ENCODE data around the gene SLC27A2.
"Not testable (repeated sequence)": the region's sequence is repeated elsewhere in the genome, so short reads cannot be mapped to it uniquely, and the experiment has no call there.

Gene SLC27A2

DNA sequence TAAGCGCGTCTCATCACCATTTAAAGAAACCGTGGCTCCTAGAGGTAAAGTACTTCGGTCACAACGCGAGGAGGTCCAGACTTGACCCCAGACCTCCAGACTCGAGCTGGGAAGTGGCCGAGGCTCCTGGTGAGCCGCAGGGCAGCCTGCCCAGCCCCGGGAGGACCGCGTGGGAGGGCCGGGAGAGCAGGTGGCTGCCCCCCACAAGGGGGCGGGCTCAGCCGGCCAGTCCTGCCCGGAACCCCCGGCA, at the start of gene SLC27A2:
Gene SLC27A2, plus strand, starts transcription at position 228 of the 250 bp plus-strand sequence. CDS start 232 bp downstream, outside the sequence.
- no peak for DNase-seq

DNA sequence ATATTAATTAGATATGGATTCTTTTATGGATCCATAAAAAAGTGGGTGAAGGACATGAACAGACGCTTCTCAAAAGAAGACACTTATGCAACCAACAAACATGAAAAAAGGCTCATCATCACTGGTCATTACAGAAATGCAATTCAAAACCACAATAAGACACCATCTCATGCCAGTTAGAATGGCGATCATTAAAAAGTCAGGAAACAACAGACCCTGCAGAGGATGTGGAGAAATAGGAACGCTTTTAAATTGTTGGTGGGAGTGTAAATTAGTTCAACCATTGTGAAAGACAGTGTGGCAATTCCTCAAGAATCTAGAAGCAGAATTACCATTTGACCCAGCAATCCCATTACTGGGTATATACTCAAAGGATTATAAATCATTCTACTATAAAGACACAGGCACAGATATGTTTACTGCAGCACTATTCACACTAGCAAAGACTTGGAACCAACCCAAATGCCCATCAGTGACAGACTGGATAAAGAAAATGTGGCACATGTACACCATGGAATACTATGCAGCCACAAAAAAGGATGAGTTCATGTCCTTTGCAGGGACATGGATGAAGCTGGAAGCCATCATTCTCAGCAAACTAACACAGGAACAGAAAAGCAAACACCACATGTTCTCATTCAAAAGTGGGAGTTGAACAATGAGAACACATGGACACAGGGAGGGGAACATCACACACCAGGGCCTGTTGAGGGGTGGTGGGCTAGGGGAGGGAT, 49.6 kb upstream of the SLC27A2 start:
- DNase-seq, result not testable (repeated sequence)

DNA sequence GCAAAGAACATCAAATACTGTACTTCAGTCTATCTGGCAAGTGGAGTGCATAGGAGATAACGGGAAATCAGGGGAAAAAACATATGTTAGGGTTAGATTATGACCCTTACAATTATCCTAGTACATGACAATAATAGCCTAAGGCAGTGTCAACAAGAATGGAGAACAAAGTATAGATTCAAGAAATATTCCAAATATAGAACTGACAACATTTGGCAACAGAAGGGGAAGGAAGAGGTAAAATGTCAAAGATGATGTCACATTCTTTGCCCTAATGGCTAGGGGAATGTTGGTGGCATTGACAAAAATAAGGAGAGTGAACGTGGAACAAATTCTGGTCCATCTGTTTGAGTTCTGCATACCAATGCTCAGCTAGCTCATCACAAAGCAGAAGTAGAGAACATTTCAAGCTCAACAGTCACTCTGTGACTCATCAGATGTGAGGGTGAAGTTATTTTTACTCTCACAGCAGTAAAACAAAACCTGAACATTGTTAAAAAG, 47.4 kb upstream of the SLC27A2 start:
- no peak for DNase-seq

DNA sequence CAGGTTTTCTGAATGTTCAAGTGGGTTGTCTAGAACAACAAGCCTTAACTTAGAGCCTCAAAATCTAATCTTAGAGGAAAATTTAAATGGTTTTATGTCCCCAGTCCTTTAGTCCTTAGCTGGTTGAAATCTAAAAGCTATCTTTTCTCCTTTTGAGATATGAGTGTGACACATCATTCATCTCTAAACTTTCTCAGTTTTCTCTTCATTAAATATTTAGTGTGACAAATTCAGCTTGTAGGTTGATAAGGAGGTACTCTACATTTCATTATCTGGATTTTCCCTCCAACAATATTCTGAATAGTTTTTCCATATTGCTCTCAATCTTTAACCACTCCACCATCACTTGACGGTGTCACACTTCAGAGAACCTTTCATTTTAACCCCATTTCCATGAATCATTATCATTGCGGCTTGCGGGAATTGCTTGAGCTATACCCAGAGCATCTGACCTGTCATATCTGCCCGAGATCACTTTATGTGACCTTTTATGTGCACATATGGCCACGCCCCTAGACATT, 46.9 kb upstream of the SLC27A2 start:
- DNase-seq, result peak; percentile 29 to 56

DNA sequence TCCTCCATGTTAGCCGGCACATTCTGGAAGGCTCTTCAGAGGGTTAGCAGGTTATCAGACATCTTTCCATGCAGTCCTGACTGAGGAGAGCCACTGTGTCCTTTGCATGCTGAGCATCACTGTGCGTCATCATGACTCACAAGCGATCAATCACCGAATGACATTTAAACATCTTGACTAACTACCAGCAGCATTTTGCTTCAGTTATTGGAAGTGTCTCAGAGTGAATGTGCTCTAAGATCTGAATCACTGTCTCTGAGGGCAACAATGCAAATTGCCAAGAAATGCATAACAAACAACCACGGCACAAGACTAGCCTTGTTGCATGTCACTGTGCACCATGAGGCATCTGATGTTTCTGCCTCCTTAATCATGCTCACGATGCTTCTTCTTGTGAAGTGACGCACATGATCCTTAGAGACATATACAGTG, 44.6 kb upstream of the SLC27A2 start:
- DNase-seq, result peak; percentile 44 to 45

DNA sequence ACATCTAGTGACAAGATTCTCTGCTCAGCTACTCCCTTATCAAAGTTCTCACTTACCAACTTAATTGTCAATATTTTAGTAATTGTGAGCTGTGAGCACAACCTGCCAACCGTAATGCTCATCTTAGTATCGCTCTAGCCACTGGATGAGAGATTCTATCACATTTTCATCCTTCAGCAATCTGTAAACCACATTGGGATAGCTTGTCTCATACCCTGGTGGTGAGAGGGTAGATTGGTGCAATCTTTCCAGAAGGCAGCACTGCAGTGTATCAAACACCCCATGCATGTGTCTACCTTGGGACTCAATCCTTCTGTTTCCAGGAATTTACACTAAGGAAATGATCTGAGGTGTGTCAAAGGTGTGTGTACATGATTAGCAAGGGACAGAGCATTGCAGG, 44.1 kb upstream of the SLC27A2 start:
- DNase-seq, result no peak

DNA sequence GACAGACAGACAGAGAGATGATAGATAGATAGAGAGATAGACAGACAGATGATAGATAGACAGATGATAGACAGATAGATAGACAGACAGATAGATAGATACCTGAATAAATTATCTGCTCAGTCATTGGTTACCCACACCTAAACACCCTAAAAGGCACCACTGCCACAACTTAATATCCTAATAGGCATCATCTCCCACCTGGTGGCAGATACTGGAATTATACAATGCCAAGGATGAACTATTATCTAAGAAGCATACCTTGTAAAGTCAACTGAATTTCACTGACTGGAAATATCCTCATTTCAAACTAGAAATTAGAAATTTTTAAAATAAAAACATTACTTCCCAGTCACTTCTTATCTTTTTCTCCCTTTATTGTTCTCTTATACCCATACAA, 43.6 kb upstream of the SLC27A2 start:
- DNase-seq, result no peak

DNA sequence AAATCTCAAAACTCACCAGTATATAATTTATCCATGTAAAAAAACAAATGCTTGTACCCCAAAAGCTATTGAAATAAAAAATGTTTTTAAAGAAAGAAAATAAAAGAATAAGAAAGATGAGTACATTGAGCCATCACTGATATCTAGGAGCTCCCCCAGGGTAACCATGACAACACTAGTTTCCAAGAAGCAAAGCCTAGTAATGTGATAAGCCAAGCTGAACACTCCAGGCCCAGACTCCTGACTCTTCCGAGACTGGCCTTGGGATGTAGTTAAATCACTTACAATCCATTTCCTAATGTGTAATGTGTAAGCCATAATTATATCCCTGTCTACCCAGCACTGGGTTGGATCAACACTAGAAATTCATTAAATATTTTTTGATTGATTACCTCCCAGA, 41.9 kb upstream of the SLC27A2 start:
- DNase-seq, result no peak

DNA sequence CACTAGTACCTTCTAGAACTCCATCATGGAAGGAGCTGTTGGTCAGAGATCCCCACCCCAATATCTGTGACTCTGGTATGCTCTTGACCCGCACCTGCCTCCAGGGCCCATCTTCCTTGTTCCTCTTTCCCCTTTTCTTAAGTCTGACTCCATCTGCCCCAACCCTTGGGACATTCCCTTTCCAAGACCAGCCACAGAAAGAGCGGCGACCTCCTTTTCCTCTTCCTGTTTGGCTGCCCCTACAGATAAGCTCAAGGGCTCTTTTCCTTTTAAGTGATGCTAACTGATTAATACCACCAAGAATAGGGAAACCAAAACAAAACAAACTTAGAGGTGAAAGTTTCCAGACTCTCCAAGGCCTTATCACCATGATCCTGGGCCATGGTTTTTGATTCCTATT, 41.0 kb upstream of the SLC27A2 start:
- DNase-seq, result no peak

DNA sequence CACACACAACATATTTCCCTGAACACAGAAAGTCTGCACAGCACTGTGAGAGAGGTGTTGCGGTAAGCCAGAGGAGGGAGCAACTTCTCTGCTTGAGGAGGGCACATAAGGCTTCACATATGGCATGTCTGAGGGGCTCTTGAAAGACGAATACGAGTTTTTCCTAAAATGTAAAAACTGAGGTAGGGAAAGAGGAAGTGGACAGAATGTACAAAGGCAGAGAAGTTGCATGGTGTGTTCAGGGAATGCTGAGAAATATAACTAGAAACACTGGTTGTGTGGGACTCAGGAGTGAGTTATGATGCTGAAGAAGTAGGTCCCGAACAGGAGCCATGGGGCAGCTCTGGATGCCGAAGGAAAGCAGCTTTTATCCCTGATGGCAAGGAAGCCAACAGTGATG, 40.1 kb upstream of the SLC27A2 start:
- no peak for DNase-seq

DNA sequence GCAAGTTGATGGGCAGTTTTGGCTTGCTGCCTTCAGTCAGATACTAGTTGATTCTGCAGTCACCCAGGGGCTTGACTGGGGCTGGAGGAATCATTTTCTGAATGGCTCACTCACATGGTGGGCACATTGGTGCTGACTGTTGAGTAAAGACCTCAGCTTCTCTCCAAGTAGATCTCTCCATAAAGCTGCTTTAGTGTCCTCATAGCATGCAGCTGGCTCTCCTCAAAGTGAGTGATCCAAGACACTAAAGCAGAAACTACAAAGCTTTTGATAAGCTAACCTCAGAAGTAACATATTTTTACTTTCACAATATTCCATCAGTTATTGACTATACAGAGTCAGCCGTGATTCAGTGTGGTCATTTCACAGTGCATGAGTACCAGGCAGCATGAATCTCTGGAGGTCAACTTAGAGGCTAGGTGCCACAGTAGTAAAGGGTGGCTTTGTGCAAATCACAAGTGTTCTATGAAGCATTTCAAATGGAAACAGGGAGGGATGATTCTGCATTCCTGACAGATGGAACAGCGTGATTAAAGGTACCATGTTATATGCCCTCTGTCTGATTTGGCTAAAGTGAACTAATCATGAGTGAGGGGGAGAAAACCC, 38.6 kb upstream of the SLC27A2 start:
- DNase-seq, result no peak

DNA sequence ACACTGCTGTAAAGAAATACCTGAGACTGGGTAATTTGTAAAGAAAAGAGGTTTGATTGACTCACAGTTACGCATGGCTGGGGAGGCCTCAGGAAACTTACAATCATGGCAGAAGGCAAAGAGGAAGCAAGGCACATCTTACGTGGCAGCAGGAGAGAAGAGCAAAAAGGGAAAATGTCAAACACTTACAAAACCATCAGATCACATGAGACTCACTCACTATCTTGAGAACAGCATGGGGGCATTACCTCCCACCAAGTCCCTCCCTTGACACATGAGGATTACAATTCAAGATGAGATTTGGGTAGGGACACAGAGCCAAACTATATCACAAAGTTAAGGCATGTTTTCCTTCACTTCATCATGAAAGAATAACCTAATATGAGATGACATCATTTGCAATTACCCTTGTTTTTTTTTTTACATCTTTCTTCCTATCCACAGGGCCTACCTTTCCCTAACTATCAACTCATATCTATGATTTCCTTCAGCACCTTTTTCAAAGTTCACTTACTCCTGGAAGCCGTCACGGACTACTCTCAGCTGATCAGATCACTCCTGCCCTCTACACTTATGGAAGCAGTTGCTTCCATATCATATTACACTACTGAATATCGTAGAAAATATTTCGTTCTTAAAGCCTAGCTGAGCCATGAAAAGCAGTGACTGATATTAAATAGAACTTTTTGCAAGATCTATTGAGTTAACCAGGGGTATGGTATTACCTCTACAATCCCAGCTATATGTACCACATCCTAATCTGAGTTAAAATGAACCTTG, 37.5 kb upstream of the SLC27A2 start:
- no peak for DNase-seq

DNA sequence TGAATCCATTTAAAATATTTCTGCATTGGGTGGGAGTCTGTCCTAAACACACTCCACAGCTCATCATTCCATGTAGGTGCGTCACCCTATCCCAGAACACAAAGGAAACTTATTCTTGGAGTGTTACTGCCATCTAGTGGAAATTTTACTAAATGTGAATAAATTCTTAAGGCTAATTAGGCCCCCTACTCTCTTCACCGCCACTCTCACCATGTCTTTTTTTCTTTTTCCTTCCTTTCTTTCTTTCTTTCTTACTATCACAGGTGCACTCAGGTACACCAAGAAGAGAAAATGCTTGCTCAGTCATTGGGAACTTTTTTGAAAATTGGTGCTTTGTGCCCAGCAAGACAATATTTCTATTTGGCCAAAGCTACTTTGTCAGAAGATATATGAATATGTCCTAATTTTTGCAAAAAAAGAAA, 36.5 kb upstream of the SLC27A2 start:
- no peak for DNase-seq

DNA sequence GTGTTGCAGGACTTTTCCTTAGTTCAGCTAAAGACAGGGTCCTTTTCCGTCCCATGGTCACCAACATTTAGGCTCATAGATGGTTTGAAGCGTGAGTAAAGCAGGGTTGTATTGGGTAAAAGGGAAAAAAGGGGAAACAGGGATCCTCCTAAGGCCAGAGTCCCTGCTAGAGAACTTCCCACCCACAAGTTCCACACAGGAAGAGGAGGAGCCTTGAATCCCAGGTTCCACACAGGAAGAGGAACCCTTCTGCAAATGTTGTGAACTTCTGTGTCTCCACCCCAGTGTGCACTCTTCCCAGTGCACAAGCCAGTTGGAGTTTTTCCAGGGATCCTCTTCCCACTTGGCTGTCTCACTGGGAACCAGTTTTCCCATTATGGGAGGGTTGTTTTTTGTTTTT, 35.4 kb upstream of the SLC27A2 start:
- no peak for DNase-seq

DNA sequence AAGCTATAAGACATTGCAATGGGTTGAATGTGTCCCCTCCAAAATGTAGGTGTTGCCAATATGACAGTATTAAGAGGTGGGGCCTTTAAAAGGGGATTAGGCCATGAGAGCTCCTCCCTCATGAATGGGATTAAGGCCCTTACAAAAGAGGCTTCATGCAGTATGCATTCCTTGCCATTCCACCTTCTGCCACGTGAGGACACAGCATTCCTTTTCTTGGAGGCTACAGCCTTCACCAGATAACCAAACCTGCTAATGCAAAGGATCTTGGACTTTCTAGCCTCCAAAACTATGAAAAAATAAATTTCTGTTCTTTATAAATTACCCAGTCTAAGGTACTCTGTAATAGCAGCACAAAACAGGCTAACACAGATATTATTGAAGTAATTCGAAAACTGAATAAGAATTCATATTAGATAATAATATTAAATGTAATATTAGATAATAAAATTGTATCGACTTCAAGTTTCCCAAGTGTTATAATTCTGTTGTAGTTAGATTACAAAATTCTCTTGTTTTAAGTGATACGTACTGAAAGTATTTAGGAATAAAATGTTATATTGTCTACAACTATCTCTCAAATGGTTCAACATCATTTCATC, 33.5 kb upstream of the SLC27A2 start:
- no peak for DNase-seq

DNA sequence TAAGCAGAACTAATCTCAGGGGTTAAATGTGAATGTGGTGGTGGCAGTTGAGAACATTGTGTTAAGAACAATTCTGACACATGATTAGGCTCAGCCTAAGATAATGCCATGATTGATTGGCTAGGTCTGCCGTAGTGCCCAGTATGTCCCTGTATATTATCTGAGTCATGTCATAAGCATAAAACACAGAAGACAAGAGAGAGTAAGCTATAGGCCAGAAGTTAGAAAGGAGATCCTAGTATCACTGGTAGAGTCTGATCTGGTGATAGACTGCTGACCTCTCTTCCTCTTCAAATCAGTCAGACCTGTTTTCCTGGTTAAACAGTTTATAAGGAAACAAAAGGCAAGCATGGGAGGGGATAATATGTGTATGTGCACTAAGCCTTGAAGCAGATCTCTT, 32.9 kb upstream of the SLC27A2 start:
- no peak for DNase-seq

DNA sequence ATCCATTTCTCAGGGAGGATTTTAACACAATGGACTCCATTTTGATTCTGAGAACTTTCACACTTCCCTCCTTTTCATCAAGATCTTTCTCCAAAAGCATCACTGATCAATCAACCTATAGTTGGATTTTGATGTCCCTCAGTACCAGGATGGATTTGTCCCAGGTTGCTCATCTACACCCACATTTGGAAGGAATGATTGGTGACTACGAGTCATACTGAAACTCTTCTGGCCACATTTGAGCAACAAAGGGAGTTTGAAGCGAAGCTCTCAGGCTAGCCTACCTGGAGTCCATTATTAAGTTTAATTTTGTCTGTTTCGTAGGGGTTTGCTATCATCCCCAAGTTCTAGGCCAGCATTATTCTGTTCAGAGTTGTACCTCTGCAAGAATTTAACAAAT, 31.6 kb upstream of the SLC27A2 start:
- DNase-seq, result no peak

DNA sequence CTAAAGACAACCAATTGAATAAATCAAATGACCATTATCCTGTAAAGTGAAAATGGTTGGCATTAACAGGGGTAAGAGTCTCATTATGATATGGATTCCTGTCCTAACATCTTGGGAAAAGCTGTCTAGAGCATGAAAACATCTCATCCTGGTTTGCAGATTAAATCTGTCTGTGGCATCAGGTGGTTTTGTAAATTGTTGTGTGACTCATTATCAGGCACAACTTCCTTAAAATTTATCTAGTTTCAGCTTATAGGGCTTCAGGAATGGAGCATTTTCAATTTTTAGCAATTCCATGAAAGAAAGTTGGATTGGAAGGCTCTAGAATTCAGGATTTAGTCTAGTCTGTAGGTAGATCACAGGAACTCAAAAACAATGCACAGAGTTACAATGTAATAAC, 31.1 kb upstream of the SLC27A2 start:
- no peak for DNase-seq

DNA sequence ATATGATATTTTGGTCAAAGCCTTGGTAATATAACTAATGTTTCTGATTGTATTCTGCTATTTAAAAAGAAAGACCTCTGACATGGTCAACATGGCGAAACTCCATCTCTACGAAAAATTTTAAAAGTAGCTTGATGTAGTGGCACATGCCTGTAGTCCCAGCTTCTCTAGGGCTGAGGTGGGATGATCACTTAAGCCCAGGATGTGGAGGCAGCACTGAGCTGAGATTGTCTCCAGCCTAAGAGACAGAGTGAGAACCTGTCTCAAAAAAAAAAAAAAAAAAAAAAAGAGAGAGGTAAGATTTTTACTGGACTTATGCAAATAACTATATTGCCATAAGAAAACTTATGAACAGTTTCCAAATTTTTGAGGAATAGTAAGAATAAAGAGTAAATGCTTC, 30.5 kb upstream of the SLC27A2 start:
- DNase-seq, result no peak

DNA sequence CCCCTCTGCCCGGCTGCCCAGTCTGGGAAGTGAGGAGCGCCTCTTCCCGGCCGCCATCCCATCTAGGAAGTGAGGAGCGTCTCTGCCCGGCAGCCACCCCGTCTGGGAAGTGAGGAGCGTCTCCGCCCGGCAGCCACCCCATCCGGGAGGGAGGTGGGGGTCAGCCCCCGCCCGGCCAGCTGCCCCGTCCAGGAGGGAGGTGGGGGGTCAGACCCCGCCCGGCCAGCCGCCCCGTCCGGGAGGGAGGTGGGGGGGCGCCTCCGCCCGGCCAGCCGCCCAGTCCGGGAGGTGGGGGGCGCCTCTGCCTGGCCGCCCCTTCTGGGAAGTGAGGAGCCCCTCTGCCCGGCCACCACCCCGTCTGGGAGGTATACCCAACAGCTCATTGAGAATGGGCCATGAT, 23.8 kb upstream of the SLC27A2 start:
- not testable (repeated sequence) for DNase-seq

DNA sequence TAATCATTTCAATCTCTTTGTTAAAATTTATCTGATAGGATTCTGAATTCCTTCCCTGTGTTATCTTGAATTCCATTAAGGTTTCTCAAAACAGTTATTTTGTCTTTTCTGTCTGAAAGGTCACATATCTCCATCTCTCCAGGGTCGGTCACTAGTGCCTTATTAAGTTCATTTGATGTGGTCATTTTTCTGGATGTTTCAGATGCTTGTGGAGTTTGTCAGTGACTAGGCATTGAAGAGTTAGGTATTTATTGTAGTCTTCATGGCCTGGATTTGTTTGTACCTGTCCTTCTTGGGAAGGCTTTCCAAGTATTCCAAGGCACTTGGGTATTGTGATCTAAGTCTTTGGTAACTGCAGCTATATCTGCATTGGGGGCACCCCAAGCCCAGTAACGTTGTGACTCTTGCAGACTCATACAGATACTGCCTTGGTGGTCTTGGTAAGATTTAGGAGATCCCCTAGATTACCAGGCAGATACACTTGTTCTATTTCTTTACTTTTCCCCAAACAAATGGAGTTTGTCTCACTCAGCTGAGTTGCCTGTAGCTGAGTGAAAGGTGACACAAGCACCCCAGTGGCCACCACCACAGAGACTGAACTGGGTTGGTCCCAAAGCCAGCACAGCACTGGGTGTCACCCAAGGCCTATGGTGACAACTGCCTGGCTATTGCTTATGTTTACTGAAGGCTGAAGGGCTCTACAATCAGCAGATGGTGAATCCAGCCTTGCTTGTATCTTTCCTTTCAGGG, 18.9 kb upstream of the SLC27A2 start:
- DNase-seq, result no peak

DNA sequence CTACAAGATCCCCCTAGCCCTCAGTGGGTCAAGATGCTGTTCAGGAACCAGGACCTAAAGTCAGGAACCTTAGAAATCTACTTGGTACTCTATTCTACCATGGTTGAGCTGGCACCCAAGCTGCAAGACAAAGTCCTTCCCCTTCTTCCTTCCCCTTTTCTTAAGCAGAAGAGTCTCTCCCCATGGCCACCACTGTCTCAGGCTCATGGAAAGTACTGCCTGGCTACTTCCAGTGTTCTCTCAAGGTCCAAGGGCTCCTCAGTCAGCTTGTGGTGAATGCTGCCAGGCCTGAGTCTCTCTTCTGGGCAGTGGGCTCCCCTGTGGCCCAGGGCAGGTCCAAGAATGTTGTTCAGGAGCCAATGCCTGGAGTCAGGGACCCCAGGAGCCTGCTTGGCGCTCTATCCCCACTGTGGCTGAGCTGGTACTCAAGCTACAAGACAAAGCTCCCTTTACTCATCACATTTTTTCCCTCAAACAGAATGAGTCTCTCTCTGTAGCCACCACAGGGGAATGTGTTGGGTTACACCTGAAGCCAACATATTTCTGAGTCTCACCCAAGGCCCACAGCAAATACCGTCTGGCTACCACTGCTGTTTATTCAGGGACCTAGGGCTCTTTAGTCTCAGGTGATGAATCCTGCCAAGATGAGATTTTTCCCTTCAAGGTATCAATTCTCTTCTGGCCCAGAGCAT, 18.1 kb upstream of the SLC27A2 start:
- DNase-seq, result no peak

All from stimulated activated CD4-positive, alpha-beta T cell treated with anti-CD3 and anti-CD28 coated beads, Interleukin-2, amount 100 ng/mL, for 24 hours (primary cell).